K562 (cell line): ENCODE results near the gene SDE2. TPM values are rescaled to one million over a fixed set of nuclear protein-coding genes. Genes with fewer than 3 reads are reported as not detected.

Experiments used
- ASH1L ChIP-seq: fragments of 450-650 bp; IDR thresholded peaks from 2 replicates; pipeline ENCODE4 v1.6.1; 2018; ENCODE audit warnings: borderline replicate concordance, mild to moderate bottlenecking, low read depth; ENCODE audit not compliant: partially characterized antibody
- BCLAF1 ChIP-seq, 2 experiments: fragments of 450-650 bp in 1 of 2; IDR thresholded peaks; 2 replicates each; pipeline ENCODE4 v1.6.1; 2011 to 2017; ENCODE audit warnings: low read depth in 2 of 2, antibody characterized with exemption in 1 of 2, borderline replicate concordance in 1 of 2, low read length in 1 of 2, mild to moderate bottlenecking in 1 of 2, mixed read lengths in 1 of 2; ENCODE audit not compliant: control insufficient read depth in 1 of 2
- CBX3 ChIP-seq, 2 experiments: IDR thresholded peaks; 1 replicate in 1 of 2; 2 replicates in 1 of 2; pipeline ENCODE4 v1.6.1; 2012; ENCODE audit warnings: inconsistent platforms in 2 of 2, low read length in 2 of 2, borderline replicate concordance in 1 of 2, control low read depth in 1 of 2
- E4F1 ChIP-seq: fragments of 250-450 bp; sonication (Bioruptor Pico); IDR thresholded peaks from 2 replicates; pipeline ENCODE4 v1.5.0; 2021; ENCODE audit warnings: mild to moderate bottlenecking, borderline replicate concordance
- EWSR1 ChIP-seq: fragments of 450-650 bp; IDR thresholded peaks from 2 replicates; pipeline ENCODE4 v1.6.1; 2018; ENCODE audit warnings: borderline replicate concordance, mild to moderate bottlenecking, low read depth, moderate library complexity; ENCODE audit not compliant: partially characterized antibody
- HDAC3 ChIP-seq: fragments of 450-650 bp; IDR thresholded peaks from 2 replicates; pipeline ENCODE4 v1.6.1; 2018; ENCODE audit warnings: borderline replicate concordance, mild to moderate bottlenecking, moderate library complexity; ENCODE audit not compliant: partially characterized antibody
- HMGXB4 ChIP-seq: sonication (generic); formaldehyde crosslinking; IDR thresholded peaks from 2 replicates; pipeline ENCODE4 v1.8.1; 2023; ENCODE audit warnings: mild to moderate bottlenecking, missing genetic modification reagents
- IRF2 ChIP-seq: sonication (generic); formaldehyde crosslinking; IDR thresholded peaks from 2 replicates; pipeline ENCODE4 v1.8.1; 2022; ENCODE audit warnings: mild to moderate bottlenecking, missing genetic modification reagents
- MCM5 ChIP-seq: fragments of 450-650 bp; IDR thresholded peaks from 2 replicates; pipeline ENCODE4 v1.6.1; 2016; ENCODE audit warnings: low read depth
- RBM39 ChIP-seq: fragments of 200-400 bp; formaldehyde crosslinking; optimal IDR thresholded peaks from 2 replicates; pipeline ENCODE3; 2018; ENCODE audit warnings: low read depth, low read length
- SMARCC2 ChIP-seq: fragments of 450-650 bp; IDR thresholded peaks from 2 replicates; pipeline ENCODE4 v1.6.1; 2017; ENCODE audit warnings: antibody characterized with exemption, moderate library complexity, mild to moderate bottlenecking, low read depth
- ZBTB43 ChIP-seq: sonication (generic); formaldehyde crosslinking; IDR thresholded peaks from 2 replicates; pipeline ENCODE4 v1.8.0; 2023; ENCODE audit warnings: mild to moderate bottlenecking, missing genetic modification reagents
- ZNF124 ChIP-seq: sonication (generic); formaldehyde crosslinking; IDR thresholded peaks from 2 replicates; pipeline ENCODE4 v1.8.1; 2022; ENCODE audit warnings: missing genetic modification reagents
- ZNF57 ChIP-seq: fragments of 450-650 bp; formaldehyde crosslinking; IDR thresholded peaks from 2 replicates; pipeline ENCODE4 v1.4.0; 2020; ENCODE audit warnings: mild to moderate bottlenecking, moderate library complexity
- ZNF766 ChIP-seq: fragments of 200-800 bp; sonication (Bioruptor generic); conservative IDR thresholded peaks from 2 replicates; pipeline ENCODE4 v1.6.1; 2016; ENCODE audit warnings: missing genetic modification characterization, missing compliant biosample characterization
- polyA plus RNA-seq, 8 experiments: library from polyadenylated mRNA; depleted of rRNA in 4 of 8; stranded (reverse) in 5 of 8; unstranded in 3 of 8; fragments of >200 nt; fragmentation: Nextera tagmentation in 2 of 8; fragmentation: Illumina TruSeq in 1 of 8; extraction: Ambion mirVana in 2 of 8; extraction: Trizol in 1 of 8; gene quantifications; 2 replicates each; pipeline versions ENCODE4 v1.2.1 to v1.2.3, GENCODE V29; 2011 to 2014; ENCODE audit warnings: inconsistent platforms in 1 of 8, missing spikeins in 1 of 8
- total RNA-seq, 7 experiments: library from RNA; depleted of rRNA in 6 of 7; stranded (reverse); fragments of >200 nt in 6 of 7; fragmentation: Illumina TruSeq in 2 of 7; extraction: Trizol in 2 of 7; gene quantifications; 2 replicates each; pipeline versions ENCODE4 v1.2.1 to v1.2.3, GENCODE V29; 2011 to 2021; ENCODE audit warnings: low replicate concordance in 1 of 7

Gene SDE2
- total and polyA plus RNA-seq, 9 of the 15 experiments (the other 6 are each of a cell fraction or from before 2014, with no cell fraction given), result 14.3 to 62.3 (median 46.0) TPM

- TF ChIP-seq BCLAF1 (IDR thresholded peaks at IDR 0.05; ENCODE audit: borderline replicate concordance in 1 of 2, control insufficient read depth in 1 of 2, low read depth in 2 of 2, low read length in 1 of 2) (peak in 1 of 2 experiments; percentile 78; a peak in 1 of 4 replicates), IRF2 (CRISPR knock-in tag) (no peak), HMGXB4 (peak; percentile 91), ZNF766 (CRISPR knock-in tag) (peak; percentile 96), MCM5 (no peak), HDAC3 (peak; percentile 96), E4F1 (no peak), RBM39 (peak; percentile 90), SMARCC2 (peak; percentile 80; the same call in 1 of the 2 replicates), ZNF124 (CRISPR knock-in tag) (no peak), EWSR1 (no peak), CBX3 (IDR thresholded peaks at IDR 0.05; ENCODE audit: borderline replicate concordance in 1 of 2, low read length in 2 of 2) (0 out of 3 replicates have a peak, but pooled peaks of 1 of the 2 experiments have one; percentile 30), ASH1L (peak; percentile 48), ZNF57 (CRISPR knock-in tag) (no peak), ZBTB43 (CRISPR knock-in tag) (no peak)
Measured at GRCh38 chr1:225999227-225999911, at the start of gene SDE2 (continued).
